IPS DF 4.7 (cell line): Measurements from ENCODE around the gene MOK.
"Not testable (repeated sequence)": the region's sequence is repeated elsewhere in the genome, so short reads cannot be mapped to it uniquely, and the experiment has no call there.

Experiments used
- DNase-seq: peaks from one replicate; pipeline ENCODE4 v3.0.0-alpha.2; 2013; ENCODE audit warnings: low spot score; ENCODE audit errors: extremely low read depth

MOK gene

DNA sequence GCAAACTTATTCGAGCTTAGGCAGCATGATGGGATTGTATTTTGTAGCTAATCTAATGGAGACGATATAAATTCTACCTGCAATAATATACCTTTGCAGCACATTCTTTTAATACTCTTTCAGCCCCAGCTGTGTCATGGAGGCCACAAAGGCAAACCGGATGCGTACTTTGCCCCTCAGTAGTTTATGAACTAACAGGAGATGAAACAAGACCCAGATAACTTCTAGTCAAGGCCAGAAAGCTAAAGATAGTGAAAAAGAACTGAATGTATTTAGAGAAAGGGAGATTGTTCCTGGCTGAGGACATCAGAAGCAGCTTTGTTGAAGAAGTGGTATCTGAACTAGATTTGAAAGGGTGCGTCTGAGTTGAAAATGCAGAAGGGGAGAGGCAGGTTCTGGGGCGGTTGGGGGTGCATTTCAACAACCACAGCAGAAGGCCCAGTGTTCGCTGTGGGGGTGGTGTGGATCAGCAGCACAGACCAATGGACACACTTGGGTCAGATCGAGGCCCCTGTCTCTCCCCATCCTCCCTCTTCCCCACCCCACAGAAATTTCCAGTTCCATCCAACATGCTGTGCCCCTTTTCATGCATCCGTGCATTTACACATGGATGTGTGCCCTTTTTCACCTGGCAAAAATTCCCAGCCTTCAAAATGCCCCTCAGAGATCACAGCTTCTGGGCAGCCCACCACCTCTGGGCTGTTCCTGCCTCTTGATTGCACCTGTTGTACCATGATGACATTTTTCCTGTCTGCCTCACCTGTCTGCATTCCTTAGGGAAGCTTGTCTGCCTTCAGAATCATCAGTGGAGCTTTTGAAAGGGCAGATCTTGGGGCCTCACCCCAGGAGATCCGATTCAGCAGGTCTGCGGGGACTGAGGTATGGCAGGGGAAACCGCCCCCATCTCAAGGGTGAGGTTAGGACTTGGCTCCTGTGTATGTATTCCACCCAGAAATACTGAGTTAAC lies 16.8 kb upstream of the MOK start:
- no peak for DNase-seq

DNA sequence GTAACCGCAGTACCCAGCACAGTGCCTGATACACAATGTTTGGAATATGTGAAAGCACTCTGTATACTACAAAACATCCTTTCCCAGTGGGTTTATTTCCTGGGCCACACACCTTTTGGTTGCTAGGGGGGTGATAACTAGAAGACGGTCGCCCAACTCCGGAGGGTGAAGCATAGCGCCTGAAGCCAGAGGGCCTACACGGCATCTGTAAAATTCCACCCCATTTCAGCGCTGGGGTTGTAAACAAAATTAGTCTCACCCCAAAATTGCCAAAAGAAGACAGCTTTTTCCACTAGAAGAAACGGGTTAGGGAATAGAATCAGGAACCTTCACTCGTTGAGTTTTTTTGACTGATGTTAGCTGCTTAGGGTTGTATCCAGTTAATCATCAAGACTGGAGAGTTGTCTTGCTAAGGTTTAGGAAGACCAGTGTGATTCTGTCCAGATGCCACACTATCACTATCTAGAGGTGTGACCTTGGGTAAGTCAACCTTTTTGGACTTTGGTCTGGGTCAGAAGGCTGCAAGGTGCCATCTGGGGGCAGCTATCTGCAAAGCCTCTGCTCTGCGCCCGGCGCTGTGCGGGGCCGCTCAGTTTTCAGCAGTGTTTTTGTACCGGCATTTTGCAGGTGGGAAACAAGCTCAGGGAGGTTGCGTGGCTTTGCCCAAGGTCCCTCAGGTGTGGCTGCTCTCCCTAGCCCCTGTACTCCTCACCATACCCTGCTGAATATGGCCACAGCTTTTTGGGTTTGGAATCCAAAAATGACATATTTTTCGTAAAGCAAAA lies 15.9 kb upstream of the MOK start:
- no peak for DNase-seq

DNA sequence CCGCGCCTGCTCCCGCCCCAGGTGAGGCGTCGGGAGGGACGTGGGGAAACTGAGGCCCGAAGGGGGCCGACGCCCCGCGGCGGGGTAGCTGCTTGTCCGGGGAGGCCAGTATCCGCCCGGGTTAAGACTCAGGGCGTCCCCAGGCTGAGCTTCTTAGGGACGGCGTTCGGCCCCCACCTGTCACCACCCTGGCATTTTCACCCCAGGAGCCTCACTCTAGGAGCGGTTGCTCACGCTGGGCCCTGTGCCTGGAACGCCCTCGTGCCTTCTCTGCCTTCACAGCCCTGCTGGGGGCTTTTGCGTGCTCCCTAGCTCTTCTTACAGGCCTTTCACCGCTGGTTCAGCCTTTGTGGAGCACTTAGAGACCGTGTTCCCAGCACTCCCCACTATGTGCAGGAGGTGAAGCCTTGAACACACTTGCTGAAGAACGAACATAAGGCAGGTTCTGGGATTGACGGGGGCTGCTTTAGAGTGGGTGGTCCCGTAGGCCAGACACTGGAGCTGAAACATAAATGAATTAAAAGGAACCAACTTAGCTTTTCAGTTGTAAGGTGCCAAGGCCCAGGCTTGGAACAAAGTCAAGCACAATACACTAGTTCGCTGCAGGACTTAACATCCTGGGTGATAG lies 15.2 kb upstream of the MOK start:
- DNase-seq, result no peak

DNA sequence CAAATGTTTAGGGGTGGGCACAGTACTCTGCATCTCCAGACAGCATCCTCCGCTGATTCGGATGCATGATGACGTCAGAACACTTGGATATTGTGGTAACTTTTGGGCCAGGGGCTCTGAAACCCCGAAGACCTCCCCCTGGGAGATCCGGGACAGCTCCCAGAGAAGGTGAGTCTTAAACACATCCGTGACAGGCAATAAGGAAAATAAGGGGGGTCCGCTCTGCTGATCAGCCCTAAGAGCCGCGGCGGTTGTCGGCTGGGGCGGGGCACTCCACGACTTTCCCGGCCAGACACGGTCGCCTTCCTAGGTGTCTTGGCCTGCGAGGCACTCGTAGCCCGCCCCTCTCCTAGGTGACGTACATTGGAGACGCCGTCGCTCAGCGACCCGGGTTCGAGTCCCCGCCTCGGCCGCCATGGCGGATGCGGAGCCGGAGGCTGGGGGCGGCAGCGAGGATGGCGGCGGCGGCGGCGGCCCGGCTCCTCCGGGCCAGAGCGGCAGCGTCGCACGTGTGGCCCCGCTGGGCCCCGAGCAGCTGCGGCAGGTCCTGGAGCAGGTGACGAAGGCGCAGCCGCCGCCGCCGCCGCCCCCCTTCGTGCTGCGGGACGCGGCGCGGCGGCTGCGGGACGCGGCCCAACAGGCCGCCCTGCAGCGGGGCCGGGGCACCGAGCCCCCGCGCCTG lies 14.5 kb upstream of the MOK start, which contains the start of gene ZNF839:
Gene ZNF839 (plus strand): TSS at position 396 of the 682 bp plus-strand sequence. CDS start 20 bp downstream, at position 416.
- DNase-seq, result no peak

DNA sequence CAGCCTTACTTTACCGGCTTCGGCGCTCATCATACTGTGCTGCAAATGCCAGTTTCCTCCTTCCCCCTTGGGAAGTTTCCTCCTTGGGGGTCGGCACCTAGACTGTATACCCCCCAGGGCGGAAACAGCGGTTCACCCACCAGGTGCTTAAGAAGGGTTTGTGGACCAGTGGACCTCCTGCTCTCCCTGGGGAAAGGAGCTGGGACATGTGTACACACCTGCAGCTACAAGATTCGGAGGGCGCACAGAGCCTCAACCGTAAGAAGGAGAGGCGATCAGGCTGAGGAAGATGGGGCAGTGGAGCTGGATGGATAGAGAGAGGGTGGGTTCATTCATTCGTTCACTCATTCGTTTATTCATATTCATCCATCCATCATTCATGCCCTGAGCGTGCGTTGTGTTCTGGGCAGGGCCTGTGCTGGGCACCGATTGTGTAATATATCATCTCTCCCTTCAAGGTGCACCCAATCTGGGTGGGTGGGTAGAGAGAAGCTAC lies 13.9 kb upstream of the MOK start:
- DNase-seq, result no peak

DNA sequence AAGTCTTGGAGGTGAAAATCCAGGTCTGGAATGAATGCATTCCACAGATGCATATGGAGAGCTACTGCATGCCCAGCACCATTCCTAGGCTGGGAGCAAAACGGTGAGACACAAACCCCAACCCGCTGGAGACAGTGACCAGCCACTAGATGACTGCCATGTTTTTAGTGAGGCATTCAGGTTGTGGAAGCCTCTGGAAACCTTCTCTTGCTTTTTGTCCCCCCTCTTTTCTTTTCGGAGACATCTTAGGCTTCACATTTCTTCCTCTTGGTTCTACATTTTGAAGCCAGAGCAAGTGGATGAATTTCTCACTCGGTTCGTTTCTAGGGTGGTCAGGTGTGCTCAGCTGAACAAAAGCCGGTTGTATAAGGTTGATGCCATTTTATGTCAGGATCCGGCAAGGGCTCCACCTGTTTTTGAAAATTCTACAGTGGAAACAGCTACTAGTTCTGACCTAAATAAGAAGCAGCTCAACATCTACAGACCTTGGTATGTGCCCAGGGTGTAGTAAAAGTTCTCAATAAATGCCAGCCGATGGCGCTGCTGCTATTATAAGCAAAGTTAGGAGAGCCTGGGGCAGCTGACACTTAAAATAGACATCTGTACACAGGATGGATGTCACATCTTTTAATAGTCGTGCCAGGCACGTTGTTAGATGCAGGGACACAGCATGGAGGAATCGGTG lies 12.7 kb upstream of the MOK start:
- DNase-seq, result peak; percentile 25

DNA sequence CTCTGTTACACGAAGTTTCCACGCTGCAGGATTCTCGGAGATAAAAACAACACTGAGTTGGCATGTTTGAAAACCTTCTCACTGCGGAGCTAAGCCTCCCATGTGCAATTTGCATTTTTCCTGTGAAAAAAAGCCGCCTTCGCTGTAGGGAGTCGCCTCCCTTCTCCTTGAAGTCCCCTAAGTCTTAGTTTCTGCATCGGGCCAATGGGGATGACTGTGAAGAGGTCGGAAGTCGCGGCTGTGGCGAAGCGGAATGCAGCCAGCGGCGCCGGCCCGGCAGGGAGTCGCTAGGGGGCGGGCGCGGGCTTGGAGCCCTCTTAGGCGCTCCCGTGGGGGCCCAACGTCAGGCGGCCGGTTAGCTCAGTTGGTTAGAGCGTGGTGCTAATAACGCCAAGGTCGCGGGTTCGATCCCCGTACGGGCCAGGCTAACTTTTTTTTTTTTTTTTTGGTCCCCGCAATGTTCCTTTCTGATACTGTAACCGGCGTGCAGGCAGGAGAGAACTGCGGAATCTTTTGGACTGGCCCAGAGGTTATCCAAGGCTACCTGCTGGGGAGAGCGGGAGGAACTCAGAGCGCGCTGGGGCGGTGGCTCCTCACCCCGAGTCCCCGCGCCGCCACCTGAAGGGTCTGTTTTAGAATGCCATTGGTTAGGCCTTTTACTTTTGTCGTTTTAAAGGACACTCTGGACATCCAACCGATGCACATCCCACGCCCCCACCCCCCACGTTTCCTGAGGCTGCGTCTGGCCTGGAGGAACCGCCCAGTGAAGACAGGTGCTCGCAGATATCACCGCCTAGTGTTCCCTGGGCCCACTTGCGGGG lies 12.0 kb upstream of the MOK start:
- peak; percentile 75 for DNase-seq

DNA sequence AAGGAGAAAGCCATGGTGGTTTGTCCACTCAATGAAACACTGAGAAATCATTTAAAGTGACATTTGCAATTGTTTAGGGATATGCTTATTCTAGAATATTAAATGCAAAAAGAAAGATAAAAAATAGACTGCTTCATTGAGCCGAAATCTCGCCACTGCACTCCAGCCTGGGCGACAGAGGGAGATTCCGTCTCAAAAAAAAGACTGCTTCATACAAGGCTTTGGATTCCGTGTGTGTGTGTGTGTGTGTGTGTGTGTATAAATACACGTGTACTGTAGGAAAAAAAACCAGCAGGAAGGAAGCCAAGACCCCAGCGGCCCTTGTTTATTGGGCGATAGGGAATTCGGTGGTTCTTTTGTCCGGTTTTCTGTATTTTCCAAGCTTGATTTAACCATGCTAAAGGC lies 11.4 kb upstream of the MOK start:
- DNase-seq, result no peak

DNA sequence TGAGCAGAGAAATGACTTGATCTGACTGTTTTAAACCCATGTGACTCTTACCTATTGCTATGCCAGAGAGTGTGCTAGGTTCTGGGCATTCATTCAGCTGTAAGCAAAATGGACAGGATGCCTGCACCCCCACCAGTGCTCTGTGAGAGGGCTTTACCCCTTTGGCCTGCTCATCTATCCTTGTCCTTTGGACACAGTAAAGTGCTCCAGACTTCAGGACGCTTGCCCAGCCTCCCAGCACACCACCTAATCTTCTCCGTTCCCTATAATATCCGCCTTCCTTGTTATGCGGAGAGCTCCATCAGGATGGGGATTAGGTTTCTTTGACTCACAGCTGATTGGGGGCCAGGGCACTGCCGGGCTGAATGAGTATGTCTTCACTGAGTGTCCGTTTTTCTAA lies 10.2 kb upstream of the MOK start:
- DNase-seq, result no peak

DNA sequence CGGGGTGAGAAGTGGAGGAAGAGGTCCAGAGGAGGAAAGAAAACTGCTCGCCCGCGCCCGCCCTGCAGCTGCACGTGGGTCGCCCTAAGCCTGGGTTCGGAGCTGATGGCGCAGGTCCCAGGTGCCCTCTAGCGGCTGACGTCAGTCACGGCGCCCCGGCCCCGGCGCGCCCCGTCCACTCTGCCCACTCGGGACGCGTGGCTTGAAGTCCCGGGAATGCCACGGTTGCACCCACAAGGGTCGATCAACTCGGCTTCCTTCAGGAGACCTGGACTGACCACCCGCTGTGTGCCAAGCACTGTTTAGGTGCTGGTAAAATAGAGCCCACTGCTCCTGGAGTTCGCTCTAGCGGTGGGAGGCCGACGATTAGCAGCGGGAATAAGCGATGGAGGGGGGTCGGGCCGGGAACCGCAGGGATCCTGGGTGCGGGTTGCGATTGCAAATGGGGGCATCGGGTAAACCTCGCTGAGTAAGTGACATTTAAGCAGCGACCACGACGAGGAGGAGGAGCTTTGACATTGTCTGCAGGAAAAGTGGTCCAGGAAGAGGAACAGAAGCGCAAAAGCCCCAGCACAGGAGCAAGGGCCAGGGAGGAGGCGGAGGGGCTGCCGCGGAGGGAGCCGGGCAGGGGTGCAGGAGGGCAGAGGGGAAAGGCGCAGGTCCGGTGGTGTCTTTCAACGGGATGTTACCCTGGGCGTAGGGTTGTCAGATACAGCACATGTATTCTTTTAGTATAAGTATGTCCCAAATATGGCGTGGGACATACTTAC lies 9.5 kb upstream of the MOK start:
- DNase-seq, result no peak

DNA sequence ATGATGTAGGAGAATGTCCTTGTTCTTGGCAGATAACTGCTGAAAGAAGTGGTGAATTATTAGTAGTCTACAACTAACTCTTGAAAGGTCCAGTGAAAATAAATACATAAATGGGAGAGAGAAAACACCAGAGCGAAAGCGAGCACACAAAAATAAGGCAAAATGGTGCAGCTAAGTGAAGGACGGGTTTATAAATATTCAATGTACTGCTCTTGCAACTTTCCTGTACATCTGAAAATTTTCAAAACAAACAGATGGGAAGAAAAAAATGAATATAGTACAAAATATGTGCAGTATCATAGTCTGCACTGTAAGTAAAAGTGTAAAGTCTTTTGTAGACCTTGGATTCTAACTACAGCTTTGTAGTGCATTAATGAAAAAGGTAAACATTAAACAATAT lies 1.3 kb downstream of the MOK start:
- DNase-seq, result no peak

DNA sequence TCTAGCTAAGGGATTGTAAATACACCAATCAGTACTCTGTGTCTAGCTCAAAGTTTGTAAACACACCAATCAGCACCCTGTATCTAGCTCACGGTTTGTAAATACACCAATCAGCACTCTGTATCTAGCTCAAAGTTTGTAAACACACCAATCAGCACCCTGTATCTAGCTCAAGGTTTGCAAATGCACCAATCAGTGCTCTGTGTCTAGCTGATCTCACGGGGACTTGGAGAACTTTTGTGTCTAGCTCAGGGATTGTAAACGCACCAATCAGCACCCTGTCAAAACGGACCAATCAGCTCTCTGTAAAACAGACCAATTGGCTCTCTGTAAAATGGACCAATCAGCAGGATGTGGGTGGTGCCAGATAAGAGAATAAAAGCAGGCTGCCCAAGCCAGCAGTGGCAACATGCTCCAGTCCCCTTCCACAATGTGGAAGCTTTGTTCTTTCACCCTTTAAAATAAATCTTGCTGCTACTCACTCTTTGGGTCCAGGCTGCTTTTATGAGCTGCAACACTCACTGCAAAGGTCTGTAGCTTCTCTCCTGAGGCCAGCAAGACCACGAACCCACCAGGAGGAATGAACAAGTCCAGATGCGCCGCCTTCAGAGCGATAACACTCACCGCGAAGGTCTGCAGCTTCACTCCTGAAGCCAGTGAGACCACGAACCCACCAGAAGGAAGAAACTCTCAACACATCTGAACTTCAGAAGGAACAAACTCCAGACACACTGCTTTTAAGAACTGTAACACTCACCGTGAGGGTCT lies 6.5 kb downstream of the MOK start:
- DNase-seq, result not testable (repeated sequence)

DNA sequence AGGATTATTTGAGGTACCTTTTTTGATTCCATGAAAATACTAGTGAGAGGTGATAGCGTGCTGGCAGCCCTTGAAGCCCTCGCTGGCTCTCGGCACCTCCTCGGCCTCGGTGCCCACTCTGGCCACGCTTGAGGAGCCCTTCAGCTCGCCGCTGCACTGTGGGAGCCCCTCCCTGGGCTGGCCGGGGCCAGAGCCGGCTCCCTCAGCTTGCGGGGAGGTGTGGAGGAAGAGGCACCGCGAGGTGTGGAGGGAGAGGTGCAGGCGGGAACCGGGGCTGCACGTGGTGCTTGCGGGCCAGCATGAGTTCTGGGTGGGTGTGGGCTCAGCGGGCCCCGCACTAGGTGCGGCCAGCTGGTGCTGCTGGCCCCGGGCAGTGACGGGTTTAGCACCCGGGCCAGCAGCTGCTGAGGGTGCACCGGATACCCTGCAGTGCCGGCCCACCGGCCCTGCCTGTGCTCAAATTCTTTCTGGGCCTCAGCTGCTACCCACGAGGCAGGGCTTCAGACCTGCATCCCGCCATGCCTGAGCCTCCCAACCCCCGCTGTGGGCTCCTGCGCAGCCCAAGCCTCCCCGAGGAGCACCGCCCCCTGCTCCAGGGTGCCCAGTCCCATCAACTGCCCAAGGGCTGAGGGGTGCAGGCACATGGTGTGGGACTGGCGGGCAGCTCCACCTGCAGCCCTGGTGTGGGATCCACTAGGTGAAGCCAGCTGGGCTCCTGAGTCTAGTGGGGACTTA lies 7.4 kb downstream of the MOK start:
- no peak for DNase-seq

DNA sequence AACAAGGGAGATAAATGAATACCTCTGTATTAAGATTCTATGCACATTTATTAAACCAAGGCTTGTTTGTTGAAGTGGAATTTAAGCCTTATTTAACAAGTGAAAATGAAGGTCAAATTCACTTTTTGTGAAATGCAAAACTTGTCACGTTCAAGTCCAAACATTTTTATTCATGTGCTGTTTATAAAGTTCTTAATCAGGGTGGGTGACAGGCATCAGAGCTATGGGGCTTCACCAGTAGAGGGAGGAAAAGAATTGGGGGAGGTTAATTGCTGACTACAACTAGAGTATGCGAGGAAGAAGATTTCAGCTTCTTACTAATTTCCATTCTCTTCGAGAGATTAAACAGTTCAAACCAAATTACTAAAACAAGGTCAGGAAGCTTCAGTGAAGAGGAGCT lies 9.7 kb downstream of the MOK start:
- no peak for DNase-seq

DNA sequence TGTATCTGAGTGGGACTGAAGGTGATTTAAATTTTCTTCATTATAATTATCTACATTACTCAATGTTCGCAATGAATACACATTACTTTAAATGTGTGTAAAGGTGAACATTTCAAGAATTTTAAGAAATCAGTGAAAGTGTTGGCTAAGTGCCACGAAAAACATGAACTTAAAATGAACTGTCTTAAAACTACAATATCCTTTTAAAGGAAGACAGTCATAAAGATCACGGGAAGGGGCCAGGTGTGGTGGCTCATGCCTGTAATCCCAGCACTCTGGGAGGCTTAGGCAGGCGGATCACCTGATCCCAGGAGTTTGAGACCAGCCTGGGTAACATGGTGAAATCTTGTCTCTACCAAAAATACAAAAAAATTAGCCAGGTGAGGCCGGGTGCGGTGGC lies 11.2 kb downstream of the MOK start:
- DNase-seq, result no peak

DNA sequence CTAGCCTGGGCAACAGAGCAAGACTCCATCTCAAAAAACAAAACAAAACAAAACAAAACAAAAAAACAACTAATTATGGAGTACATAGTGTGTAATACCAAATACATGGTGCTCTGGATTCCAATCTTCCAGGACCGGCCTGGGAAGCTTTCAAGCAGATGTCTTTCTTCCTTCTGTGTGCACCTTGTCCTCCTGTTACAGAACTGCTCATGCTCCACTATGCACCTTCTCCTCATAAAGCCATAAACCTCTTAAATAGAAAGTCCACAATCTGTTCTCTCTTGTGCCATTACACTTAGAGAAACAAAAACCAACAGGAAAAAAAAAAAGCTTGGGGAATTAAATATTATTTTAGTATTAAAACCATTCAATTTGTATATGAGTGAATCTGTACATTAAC lies 12.5 kb downstream of the MOK start:
- DNase-seq, result no peak

DNA sequence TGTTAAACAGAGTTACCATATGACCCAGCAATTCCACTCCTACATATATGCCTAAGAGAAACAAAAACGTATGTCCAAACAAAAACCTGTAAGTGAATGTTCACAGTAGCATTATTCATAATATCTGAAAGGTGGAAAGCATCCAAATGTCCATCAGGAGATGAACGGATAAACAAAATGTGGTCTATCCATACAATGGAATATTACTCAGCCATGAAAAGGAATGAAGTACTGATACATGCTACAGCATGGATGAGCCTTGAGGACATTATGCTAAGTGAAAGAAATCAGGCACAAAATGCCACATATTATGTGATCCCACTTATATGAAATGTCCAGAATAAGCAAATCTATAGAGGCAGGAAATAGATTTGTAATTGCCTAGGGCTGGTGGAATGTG lies 16.8 kb downstream of the MOK start:
- no peak for DNase-seq

DNA sequence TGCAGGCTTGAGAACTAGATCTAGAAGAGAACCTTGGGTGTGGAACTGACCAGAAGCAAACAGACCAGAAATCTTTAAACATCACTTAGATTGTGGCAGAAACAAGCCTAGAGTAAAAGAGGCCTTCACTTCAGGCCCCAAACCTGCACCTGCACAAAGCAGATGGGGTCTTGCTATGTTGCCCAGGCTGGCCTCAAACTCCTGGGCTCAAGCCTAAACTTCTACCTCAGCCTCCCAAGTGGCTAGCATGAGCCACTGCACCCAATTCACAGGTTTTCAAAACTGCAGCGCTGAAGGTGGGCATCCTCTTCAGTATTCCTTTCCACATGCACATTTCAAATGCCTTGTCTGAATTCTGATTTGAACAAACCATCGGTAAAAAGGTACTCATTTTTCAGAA lies 19.9 kb downstream of the MOK start:
- DNase-seq, result no peak
